ENCODE data around the gene SAG.

DNA sequence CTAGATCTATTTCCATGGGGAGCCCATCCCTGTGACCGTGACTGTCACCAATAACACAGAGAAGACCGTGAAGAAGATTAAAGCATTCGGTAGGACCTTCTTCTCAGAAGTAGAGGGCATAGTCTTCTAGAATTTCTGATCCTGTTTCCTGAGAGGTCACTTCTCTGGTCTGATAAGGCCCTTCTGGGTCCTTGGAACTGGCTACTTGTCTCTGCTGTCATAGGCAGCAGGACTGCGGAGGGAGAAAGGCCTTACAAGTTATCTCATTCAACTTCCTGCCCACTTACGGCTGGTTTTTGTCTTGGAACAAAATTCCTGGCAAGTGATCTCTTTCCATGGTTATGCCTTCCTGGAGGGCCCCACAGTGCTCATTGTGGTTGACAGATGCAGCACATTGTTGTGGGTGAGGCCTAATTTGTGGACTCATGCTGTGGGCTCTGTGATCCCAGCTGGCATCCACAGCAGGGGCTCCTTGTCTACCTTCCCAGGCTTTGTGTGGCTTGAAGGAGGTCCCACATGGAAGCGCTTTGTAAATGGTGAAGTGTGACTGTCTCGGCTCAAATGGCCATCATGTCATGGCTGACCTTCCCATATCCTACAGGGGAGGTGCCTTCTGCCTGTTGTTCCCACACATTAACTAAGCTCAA, 22.0 kb downstream of the SAG start:
- TF ChIP-seq SUZ12 (IDR thresholded peaks at IDR 0.05), result no peak
- no peak for TF ChIP-seq NFRKB (IDR thresholded peaks at IDR 0.05)
- TF ChIP-seq TARDBP (IDR thresholded peaks at IDR 0.05), result no peak
- no peak for TF ChIP-seq FOXA1 (IDR thresholded peaks at IDR 0.05)
- no peak for TF ChIP-seq HDGF (IDR thresholded peaks at IDR 0.05; ENCODE audit: borderline replicate concordance)
- no peak for TF ChIP-seq CTBP1 (IDR thresholded peaks at IDR 0.05; ENCODE audit: borderline replicate concordance)
- TF ChIP-seq FOXM1 (IDR thresholded peaks at IDR 0.05; ENCODE audit: borderline replicate concordance), result no peak
- TF ChIP-seq L3MBTL2 (conservative IDR thresholded peaks at IDR 0.05), result no peak
- no peak for TF ChIP-seq SP1 (IDR thresholded peaks at IDR 0.05)
